ENCODE data around the gene GPR68.
"Not testable (repeated sequence)": the region's sequence is repeated elsewhere in the genome, so short reads cannot be mapped to it uniquely, and the experiment has no call there.

GPR68 gene

DNA sequence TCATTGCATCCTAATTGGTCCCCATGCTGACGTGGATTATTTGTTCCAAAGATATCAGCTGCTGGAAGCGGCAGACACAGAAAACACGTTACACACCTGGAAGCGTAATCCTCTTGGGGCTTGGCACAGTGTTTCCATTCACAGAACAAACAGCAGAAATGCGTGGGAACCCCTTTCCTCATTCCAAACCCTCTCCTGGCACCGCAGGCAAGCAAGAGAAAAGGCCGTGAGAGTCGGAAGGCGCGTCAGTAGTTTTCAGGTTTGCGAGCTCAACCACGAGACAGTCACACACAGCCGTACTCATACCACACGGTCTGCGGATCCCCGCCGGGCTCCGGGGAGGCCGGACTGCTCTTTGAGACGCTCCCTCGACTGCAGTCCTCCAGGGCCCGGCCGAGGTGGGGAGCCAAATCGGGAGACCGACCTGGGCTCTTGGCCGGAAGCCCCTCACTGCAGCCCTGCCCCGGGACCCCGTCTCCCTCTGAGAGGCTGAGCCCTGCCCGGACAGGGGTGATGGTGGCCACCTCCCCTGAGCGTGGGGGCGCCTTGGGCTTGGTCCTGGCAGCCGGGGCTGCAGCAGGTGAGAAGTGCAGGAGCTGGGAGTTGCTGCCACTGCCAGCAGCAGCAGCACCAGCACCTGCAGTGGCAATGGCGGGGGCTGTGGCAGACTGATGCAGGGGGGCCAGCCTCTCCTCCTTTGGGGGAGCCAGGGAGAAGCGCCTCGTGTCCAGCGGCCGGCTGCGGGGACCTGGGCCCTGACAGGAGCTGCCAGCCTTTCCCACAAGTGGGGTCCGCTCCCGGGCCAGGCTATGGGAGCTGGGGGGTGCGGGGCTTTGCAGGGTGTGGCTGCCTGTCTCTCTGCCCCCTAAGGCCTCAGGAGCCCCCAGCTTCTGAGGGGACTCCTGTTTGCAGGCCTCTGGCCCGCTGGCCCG lies 28.1 kb upstream of the GPR68 start:
- DNase-seq: no peak

DNA sequence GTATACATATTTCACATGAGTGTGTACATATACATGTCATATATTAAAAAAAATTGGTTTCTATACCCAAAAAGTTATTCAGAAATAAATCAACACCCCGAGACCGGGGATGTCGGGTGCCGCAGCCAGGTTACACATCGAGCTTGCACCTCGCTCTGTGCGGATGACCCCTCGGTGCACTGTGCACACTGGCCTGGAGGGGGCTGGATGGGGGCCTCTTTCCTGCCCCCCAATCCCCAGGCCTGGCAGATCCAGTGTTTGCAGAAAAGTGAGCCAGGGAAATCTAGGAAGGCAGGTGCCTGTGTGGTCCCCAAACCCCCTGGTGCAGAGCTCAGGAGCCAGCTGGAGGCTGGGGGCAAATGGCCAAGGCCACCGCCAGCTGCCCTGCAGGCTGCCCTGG lies 27.1 kb upstream of the GPR68 start:
- DNase-seq: no peak

DNA sequence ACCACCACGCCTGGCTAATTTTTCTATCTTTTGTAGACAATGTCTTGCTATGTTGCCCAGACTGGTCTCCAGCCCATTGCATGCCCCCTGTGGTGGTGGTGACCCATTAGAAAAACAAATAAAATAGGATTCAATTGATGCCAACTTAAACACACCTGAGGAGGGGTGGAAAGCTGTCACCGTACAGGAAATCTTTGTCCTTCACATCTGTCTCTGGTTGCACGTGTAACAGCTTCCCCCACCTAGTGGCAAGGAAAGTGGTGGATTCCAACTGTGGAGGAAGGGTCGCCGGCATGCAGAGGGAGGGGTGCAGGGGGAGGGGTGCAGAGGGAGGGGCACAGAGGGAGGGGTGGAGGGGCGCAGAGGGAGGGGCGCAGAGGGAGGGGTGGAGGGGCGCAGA lies 26.1 kb upstream of the GPR68 start:
- no peak for DNase-seq

DNA sequence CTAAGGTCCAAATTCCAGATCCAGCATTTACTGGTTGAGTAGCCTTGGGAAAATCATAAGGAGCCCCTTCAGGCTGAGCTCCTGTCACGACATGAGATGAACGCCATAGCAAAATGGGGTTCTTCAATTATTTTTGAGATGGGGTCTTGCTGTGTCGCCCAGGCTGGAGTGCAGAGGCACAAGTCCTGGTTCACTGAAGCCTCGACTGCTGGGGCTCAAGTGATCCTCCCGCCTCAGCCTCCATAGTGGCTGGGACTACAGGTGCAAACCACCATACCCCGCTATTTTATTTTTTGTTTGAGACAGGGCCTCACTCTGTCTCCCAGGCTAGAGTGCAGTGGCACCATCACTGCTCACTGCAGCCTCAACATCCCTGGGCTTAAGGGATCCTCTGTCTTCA lies 25.7 kb upstream of the GPR68 start:
- no peak for DNase-seq

DNA sequence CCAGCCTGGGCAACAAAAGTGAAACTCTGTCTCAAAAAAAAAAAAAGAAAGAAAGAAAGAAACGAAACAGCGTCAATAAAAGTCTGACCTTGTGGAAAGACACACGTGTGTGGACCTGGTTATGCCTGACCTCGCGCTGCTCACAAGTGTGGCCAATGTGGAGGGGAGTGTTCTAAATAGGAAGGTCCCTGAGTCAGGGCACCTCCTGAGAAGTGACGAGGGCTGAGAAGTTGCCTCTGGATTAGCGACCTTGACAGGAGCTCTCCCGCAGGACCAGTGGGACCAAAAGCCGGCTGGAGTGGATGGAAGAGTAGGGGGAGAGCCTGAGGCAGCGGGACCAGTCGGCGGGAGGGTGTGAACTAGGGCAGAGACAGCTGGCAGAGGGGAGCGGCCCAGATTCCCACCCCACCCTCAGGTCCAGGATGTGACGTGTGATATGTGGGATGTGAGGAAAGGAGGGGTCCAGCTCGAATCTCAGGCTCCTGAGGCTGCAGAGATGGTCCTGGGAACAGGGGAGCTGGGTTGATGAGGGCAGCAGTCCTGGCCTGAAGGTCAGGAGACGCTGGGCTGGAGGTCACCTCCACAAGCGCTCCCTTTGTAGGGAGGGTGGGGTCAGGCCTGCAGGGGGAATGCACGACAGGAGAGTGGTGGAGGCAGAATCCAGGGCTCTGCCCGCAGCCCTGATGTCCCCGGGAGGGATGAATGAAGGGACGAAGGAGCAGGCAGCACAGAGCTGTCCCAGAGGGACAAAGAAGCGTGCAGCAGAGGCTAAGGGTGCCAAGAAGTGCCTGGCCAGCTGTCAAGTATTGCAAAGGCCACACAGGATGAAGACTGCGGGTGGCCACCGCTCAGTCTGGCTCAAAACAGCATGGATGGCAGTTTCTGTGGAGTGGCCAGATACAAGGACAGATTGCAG lies 24.8 kb upstream of the GPR68 start:
- DNase-seq: no peak

DNA sequence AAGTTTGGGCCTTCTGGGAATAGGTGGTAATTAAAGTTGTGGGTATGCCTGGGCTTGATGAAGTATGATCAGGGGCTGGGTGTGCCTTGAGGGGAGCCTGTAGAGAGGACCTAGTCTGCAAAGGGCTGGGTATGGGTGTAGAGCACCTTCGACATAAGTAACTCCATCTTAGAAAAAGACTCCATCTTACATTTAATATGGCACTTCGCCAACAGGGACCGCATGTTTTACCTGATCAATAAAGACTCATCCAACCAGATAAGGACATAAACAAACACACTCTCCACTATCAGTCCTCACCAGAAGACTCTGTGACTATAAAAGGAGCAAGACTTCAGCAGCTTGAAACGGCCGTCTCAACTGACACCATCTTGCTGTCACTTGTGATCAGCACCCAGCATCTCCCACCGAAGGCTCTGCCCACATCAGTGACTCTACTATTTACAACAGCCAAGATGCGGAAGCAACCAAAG lies 23.5 kb upstream of the GPR68 start:
- DNase-seq: no peak

DNA sequence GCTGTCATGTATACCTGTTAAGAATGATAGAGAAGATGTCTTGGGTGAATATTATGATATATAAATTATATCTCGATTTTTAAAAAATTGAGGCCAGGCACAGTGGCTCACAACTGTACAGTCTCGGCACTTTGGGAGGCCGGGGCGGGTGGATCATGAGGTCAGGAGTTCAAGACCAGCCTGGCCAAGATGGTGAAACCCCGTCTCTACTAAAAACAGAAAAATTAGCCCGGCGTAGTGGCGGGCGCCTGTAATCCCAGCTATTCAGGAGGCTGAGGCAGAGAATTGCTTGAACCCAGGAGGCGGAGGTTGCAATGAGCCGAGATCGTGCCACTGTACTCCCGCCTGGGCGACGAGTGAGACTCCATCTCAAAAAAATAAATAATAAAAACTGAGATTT lies 21.8 kb upstream of the GPR68 start:
- not testable (repeated sequence) for DNase-seq

DNA sequence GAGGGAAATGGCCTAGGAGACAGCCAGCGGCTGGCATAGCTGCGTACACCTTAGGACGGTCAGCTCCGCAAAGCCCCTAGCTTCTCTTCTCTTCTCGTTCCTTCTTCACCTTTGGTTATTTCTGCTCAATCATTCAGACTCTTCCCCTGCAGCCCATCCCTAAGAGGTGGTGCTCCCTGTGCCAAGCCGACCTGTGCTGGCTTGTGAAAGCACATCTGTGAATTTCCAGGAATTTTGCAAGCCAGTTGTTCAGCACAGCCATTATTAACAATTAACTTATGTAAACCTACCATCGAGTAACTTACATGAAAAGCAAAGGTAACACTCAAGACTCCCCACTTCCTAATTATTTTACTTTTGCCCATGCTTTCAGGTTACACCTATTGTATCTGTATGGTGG lies 20.9 kb upstream of the GPR68 start:
- no peak for DNase-seq

DNA sequence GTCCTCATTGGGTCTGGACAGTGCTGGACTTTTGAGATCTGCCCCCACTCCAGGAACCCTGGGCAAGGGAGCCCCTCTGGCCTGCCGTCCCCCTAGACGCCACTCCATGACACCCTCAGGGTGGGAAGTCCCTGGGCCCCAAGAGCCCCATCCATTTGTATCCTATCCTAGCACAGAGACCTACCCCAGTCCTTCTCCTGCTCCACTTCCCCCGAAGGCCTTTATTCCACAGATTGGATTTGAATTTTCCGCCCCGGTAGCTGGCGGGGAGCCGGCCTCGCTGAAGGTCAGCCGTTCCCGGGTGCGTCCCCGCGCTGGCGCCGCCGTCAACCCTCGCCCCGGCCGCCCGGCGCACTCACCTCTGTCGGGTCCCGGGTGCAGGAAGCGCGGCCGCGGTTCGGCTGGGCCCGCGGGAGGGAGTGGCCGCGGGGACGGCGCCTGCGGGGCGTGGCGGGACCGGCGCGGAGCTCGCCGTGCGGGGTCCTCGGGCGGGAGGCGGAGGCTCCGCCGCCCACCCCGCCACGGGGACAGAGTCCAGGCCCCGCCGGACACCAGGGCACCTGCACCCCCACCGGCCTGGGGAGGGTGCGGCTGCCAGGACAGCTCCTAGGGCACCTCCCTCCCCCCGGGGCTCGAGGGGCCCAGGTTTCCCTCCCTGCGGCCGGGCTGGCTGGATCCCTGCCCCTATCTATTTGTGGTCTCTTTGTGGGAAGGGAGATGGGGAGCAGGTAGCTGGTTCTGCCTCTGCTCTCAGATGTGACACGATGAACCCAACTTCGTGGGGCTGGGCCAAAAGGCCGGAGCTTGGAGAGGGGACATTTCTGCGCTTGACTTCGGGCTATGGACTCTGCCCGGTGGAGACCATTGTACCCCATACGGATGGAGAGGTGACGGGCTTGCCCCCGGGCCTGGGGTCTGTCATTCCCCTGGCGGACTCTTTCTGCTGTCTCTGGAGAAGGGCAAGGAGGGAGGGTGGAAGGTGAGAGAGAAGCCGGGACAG lies 19.9 kb upstream of the GPR68 start:
- DNase-seq: no peak

DNA sequence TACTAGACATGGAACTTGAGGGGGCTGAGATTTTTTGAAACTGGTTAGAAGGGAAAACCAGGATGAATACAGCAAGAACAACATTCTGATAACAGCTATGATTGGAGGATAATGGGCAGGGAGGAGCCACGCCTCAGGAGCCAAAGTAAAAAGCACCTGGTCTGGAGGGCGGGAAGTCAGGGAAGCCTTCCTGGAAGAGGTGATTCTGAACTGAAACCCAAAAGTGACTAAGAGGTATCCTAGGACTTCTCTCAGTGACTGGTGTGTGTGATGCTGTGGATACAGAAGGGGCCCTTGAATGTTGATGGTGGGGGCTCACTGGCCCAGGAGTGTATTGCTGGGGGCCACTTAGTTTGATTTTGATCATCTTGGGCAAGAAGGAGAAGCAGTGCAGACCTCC lies 18.8 kb upstream of the GPR68 start:
- DNase-seq: no peak

DNA sequence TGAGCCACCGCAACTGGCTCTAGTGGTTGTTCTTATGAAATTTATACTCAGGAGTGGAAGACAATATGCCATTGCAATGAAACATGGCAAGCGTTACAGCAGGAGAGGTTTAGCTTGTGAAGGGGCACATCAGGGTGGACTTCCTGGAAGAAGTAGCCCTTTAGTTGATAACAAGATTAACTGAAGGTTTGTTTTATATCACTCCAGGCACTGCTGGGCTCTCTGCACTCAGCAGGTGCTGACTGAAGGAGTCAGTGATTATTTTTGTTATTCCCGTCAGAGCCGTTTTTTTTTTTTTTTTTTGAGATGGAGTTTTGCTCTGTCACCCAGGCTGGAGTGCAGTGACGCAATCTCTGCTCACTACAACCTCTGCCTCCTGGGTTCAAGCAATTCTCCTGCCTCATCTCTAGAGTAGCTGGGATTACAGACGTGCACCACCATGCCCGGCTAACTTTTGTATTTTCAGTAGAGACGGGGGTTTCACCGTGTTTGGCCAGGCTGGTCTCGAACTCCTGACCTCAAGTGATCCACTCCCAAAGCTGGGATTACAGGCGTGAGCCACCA lies 17.6 kb upstream of the GPR68 start:
- DNase-seq: no peak

DNA sequence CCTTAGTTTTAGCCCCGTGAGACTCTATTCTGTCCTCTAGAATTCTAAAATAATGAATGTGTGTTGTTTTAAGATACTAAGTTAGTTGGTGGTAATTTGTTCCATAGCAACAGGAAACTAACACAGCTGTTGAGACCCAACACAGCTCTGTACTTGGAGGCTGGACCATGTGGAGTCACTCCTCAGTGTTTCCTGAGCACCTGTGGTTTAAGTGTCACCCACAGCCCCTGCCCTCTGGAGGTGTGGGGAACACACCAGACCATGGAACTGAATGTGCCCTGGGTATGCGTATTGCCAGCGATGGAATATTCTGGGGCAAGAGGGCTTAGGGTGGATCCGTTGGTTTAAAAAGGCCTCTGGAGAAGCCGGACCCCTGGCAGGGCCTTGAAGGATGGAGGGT lies 16.6 kb upstream of the GPR68 start:
- no peak for DNase-seq

DNA sequence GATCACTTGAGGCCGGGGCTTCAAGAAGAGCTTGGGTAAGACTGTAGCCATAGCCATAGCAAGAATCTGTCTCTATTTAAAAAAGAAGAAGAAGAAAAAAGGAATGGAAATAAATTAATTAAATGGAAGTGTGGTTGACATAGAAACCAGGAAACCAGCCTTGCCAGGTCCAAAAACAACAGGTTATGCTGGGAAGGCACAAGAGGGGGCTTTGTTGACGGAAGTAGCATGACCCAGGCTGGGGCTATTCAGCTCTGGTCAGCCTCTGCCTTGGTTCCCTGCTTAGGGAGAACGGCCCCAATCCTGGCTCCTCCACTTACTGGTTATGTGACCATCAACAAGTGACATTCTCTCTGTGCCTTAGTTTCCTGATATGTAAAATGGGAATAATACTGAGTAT lies 14.4 kb upstream of the GPR68 start:
- no peak for DNase-seq

DNA sequence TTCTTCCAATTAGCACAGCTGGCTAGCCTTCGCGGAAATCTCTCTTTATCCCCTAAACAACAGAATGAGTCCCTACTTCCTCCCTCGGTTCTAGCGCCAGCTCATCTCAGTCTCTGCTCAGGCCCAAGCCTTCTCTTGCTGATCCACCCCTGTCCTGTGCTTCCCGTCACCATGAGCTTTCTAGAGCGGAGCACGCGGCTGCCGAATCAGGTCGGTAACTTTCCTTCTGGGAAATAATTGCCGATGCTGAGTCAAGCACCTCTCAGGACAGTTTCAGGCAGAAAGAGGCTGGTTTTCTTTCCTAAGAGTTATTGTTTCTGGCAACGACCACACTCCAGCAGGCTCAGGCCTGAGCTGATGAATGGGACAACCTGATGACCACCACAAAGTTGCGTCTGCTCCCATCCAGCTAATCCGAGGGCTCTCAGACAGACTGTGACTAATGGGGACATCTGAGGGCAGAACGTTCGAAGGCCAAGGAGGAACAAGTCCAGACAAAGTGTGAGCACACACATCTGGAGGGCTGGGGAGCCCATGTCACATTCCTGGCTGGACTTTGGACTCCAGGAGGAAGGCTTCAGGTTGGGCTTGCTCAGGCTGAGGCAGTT lies 13.6 kb upstream of the GPR68 start:
- no peak for DNase-seq

DNA sequence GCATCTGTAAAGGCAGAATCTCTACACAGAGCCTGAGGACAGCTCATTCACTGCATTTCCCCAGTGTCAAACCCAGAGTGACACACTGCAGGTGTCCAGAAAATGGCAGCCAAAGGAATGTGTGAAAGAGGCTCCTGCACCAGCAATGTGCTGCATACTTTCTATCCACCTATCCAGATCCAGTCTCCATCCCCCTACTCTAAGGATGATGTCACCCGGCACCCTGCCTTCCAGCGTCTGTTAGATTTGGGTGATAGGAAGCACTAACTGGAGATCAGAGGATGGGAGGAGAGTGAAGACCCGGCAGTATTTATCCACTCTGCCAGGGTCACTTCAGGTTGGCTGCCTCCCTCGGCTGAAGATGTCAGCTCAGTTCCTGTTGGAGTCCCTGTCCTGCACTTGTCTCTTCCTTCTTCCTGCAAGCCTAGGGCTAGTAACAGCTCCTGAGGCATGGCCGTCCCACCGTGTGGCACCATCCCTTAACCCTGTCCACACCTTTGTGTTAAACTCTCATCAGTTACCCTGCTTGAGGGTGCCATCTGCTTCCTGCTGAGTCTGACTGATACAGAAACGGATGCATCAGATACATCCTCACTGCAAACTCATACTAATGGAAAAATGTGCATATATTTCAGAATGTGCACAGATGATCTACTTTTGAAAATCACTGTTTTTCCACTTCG lies 13.0 kb upstream of the GPR68 start:
- no peak for DNase-seq

DNA sequence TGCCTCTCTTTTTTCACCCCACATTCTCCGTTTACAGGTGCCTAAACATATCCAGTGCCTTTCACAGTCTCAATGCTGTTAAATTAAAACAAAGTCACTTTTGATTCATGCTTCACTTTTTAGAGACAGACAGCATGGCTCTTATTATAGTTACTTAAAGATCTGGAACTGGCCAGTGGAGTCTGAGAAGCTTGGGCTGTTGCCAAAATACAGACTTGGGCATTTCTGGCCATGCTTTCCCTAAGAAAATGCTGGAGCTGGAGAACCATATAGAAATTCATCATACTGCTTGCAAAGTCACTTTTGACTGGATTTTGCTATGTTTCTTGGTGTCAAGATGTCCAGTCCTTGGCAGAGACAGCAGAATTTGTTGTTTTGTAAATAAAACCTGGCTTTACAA lies 12.2 kb upstream of the GPR68 start:
- DNase-seq: no peak

DNA sequence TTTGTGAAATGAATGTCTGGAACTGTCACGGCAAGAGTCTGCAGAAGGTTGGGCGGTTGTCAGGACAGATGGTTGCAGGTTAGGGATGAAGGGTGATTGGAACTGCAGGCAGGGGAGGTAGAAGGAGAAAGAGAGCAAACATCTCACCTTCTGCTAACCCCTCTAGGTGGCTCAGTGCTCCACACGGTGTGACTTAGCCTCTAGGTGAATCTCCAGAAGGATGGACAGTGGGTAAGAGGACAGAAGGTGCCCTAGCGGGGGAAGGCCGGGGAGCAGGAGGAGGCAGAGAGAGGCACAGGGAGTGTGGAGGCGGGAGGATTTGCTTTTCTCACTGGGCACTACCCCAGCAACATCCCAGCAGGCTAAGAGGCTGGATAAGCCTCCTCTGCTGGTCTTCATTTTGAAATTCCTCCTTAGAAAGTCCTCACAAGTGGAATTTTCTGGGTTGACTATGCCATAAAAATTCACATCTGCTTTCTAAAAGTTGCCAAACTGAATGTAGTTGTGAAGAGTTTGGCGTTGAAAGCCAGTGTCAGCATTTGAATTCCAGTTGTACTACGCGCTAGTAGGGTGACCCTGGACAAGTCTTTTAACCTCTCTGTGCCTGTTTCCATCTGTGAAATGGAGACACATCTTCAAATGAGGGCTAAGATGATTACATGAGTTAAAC lies 10.7 kb upstream of the GPR68 start:
- no peak for DNase-seq

DNA sequence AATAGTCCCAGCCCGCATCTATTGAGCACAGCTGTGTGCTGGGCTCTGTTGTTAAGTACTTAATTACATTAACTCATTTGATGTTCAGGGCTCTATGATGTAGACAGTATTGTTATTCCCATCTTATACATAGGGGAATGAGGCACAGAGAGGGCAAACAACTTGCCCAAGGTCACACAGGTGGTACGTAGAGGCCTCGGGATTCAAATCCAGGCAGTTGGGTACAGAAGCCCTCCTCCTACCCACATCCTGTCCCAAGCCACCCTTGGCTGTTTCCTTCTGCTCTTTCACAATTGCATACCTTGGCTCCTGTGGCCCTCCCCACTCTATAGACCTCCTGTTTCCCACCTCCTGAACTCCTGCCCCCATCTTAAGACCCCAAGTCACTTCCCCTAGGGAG lies 10.0 kb upstream of the GPR68 start:
- no peak for DNase-seq

DNA sequence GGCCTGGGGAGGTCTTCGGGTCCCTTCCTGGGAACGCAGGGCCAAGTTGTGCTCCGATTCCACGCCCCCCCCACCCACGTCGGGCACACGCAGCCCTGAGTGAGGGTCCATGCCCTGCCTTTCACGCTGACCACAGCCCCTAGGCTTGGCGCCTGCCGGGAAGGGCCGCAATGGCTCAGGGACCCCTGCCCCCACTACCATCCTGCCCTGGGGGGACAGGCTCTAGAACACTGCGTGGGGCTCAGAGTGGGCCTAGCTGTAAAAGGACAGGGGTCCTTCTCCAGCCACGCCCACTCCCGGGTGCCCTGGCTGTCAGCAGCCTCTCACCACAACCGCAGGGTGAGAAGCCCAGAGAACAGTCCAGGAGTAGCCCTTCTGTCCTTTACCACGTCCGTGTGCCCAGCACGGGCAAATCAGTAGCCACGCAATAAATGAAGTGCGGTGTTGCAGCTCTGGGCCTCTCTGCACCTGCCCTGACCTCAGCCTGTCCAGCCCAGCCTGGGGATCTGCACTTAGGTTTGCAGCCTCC lies 9.4 kb upstream of the GPR68 start:
- DNase-seq: no peak
